Stimulated activated CD8-positive, alpha-beta memory T cell treated with anti-CD3 and anti-CD28 coated beads, Interleukin-2, amount 100 ng/mL, for 1 hour (primary cell): ENCODE data around the gene COPG2.
"Not testable (repeated sequence)": the region's sequence is repeated elsewhere in the genome, so short reads cannot be mapped to it uniquely, and the experiment has no call there.

Source experiments
- DNase-seq, 2 donors: peaks; one replicate each; pipeline ENCODE4 v3.0.0-alpha.2; 2020; ENCODE audit warnings: low read depth in 2 of 2

Gene COPG2

GRCh38 chr7:130649004-130649790 is 19.4 kb downstream of the COPG2 start:
- DNase-seq: no peak

DNA sequence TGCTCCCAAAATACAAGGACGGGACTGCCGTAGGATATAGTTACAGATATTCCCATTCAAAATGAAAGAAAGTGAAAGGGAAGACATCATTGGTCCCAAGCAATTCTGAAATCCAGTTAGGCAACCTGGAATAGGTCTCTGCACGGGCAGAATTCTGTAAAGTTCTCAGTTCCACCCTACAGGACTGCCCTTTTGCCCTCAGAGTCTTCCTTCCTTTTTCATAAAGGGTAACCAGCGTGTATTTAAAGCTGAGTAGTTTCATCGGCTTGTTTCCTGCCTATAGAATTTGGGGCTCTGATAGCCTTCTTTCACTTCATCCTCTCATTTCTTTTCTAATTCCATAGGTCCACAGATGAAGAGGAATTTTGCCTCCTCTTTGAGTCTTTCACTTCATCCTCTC is 20.0 kb downstream of the COPG2 start:
- DNase-seq: no peak

DNA sequence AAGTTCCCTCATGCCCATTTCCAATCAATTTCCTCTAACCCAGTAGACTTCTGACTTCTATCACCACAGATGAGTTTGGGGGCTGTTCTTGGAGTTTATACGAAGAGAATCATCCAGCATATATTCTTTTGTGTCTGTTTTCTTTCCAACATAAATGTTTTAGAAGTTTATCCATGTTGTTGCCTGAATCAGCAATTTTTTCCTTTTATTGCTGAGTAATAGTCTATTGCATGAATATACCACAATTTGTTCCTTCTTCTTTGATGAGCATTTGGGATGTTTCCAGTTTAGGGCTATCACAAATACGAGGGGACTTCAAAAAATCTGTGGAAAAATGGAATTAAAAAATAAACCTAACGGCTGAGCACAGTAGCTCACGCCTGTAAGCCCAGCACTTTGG is 26.2 kb downstream of the COPG2 start:
- DNase-seq: no peak

- DNase-seq: no peak
These were observed 27.1 kb downstream of the COPG2 start for GRCh38 chr7:130641497-130641896.

DNA sequence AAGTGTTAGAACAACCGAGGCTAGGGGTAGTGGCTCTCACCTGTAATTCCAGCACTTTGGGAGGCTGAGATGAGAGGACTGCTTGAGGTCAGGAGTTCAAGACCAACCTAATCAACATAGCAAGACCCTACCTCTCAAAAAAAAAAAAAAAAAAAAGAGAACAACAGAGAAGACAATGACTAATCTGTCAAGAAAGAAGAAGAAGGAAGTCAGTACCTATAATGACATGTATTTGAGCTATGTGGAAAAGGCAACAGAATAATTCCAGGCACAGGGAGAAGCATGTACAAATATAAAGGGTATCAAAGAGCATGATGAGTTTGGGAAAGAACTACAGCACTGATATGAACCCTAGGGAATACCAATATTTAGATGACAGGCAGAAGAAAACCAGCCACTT is 27.5 kb downstream of the COPG2 start:
- DNase-seq: no peak

- no peak for DNase-seq
These were observed 29.2 kb downstream of the COPG2 start for GRCh38 chr7:130639388-130639787.

DNA sequence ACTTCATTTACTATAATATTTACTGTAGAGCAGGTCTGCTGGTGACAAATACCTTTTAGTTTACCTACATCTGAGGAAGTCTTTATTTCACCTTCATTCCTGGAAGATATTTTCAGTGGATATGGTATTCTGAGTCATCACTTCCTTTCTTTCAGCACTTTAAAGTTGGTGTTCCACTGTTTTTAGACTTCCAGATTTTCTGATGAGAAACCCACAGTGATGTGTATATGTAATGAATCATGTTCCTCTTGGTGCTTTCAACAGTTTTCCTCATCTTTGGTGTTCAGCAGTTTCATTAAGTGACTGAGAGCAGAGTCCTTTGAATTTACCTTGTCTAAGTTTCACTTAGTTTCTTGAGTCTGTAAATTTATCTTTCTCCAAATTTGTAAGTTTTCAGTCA is 36.4 kb downstream of the COPG2 start:
- no peak for DNase-seq

DNA sequence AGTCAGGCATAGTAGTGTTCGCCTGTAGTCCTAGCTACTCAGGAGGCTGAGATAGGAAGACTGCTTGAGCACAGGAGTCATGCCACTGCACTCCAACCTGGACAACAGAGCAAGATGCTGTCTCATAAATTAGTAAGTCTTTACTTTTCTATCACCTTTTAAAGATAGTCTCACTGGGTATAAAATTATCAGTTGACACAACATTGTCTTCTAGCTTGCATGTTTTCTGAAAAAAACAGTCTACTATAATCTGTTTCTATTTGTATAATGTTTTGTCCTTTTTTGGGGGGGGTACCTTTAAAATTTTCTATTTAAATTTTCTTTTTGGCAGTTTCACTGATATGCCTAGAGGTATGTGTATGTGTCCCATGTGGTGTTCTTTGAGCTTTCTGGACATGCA is 39.6 kb downstream of the COPG2 start:
- DNase-seq: no peak

DNA sequence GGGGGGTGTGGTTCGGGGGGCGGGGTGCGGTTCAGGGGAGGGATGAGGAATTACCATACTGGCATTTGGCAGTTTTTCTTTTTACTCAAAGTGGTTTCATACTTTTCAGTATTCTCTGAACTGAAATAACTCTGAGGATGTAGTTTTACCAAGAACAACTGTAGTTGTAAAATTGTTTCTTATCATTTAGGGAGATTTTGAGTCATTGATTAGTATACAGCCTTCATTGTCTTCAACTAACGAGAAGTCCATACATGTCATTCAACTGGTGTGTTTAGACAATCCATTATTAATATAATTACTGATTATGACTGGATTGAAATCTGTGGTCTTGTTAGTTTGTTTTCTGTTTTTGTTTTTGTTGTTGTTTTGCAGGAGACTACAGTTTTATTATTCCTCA is 40.8 kb downstream of the COPG2 start:
- no peak for DNase-seq

DNA sequence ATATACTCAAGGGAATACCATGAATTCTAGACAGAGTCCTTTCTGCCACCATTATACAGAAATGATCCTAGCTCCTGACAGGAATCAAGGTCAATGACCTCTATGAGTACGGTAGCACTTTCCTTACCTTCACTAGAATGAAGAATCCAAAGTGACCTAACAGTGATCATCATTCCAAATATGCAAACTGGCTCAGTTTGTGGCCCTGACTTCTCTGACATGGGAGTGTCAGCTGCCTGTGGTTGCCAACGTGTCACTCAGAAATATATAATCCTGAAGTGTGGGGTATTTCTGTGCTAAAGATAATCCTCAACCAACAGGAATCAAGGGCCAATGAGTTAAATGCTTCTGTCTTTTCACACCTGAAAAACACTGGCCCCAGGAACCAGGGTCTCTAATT is 45.7 kb downstream of the COPG2 start:
- no peak for DNase-seq

- no peak for DNase-seq
These were observed 53.0 kb downstream of the COPG2 start for GRCh38 chr7:130615583-130615982.

- DNase-seq: no peak
These were observed 54.1 kb downstream of the COPG2 start for GRCh38 chr7:130614449-130614848.

DNA sequence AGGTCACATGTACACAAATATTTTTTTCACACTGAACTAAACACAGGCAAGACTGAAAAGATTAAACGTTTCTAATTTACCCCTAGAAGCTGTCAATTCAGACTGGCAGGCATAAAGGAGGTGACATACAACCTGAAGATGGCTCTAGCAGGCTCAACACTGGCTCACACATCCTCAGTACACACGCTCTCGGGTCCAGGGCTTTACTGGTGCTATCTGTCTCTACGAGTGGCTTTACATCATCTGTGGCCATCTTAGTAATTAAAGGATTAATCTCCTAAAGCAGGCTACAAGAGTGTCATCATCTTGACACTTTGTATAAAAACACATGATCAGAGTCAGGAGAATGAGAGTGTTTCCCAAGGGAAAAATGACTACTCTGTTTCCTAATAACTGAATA is 57.3 kb downstream of the COPG2 start:
- no peak for DNase-seq

DNA sequence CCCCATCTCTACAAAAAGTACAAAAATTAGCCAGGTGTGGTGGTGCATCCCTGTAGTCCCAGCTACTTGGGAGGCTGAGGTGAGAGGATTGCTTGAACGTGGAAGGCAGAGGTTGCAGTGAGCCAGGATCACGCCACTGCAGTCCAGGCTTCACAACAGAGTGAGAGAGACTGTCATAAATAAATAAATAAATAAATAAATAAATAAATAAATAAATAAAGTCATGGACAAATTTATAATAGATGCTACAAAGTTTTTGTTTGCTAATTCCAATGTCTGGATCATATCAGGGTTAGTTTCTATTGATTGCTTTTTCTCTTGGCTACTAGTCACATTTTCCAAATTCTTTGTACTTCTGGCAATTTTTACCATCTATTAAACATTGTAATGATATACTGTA is 61.5 kb downstream of the COPG2 start:
- not testable (repeated sequence) for DNase-seq

DNA sequence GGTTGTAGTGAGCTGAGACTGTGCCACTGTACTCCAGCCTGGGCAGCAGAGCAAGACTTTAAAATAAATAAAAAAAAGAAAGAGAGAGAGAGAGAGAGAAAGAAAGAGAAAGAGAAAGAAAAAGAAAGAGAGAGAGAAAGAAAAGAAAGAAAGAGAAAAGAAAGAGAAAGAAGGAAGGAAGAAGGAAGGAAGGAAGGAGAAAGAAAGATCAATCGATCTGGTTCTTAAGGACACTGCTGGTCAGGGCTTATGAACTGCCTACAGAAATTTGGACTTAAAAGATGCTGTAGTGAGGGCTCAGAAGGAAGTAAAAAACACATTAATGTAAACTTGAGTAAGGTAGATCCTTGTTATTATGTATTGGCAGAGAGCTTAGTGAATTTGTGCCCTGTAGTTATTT is 62.4 kb downstream of the COPG2 start:
- DNase-seq: no peak

DNA sequence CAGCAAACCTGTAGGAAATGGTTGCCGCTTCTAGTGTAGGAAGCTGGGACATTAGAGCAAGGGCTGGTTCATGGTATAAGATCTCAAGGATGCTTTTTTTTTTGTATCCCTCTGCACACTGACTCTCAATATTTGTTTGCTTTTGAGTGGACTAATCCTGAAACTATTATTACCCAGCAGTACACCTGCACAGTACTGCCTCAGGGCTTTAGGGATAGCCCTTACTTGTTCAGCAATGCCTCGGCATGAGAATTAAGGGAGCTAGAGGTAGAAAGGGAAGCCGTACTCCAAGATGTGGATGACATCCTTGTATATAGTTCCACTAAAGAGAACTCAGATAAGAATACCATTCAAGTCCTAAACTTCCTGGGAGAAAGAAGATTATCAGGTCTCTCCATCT is 70.5 kb downstream of the COPG2 start:
- no peak for DNase-seq

GRCh38 chr7:130595986-130596385 is 72.6 kb downstream of the COPG2 start:
- no peak for DNase-seq

DNA sequence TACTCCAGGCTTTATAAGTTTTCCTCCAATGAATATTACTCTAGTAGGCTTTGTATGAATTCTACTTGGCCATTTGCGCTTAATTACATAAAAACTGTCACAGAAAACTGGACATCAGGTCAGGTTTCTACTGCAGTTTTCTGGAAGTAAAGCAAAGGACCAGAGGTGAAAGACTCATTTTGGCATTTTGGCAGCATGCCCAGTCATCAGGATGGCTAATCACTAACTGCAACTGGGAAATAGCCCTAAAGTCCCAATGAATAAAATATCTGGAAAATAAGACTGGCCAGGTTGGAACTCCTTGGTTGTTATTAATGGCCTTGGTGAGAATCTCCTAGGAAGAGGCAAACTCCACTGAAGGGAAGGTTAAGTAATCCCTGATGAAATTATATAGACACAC is 75.5 kb downstream of the COPG2 start:
- DNase-seq: no peak

GRCh38 chr7:130591464-130591863 is 77.1 kb downstream of the COPG2 start:
- not testable (repeated sequence) for DNase-seq

GRCh38 chr7:130585932-130586331 is 82.6 kb downstream of the COPG2 start:
- not testable (repeated sequence) for DNase-seq

DNA sequence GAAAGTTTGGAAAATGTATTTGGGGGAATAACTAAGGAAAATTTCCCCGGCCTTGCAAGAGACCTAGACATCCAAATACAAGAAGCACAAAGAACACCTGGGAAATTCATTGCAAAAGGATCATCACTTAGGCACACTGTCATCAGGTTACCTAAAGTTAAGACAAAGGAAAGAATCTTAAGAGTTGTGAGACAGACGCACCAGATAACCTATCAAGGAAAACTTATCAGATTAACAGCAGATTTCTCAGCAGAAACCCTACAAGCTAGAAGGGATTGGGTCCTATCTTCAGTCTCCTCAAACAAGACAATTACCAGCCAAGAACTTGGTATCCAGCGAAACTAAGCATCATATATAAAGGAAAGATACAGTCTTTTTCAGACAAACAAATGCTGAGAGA is 93.4 kb downstream of the COPG2 start:
- DNase-seq: not testable (repeated sequence)

GRCh38 chr7:130570144-130570543 is 98.4 kb downstream of the COPG2 start:
- not testable (repeated sequence) for DNase-seq

DNA sequence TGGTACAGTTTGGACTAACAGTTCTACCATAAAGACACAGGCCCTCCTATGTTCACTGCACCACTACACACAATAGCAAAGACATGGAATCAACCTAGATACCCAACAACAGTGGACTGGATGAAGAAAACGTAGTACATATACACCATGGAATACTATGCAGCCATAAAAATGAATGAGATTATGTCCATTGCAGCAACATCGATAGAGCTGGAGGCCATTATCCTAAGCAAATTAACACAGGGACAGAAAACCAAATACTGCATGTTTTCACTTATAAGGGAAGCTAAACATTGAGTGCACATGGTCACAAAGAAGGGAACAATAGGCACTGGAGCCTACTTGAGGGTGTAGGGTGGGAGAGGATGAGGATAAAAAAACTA is 101.7 kb downstream of the COPG2 start:
- no peak for DNase-seq
